Keratinocyte (primary cell): Measurements from ENCODE around the gene SLC4A5. TPM values are rescaled to one million over a fixed set of nuclear protein-coding genes. Genes with fewer than 3 reads are reported as not detected.

Experiments
- DNase-seq: peaks from one replicate; pipeline ENCODE4 v3.0.0-alpha.2; 2011; ENCODE audit warnings: low read depth, missing footprints, low spot score
- FAIRE-seq: peaks from 2 replicates; lab custom pipeline; 2011; peaks lifted over from hg19 to GRCh38; lab: Jason Lieb, UNC
- H2AFZ ChIP-seq: 2 replicates; pipeline ENCODE4 v1.6.0; 2012; ENCODE audit warnings: low read length, control low read depth, inconsistent platforms; ENCODE audit not compliant: control insufficient read depth
- H3K27ac ChIP-seq: 2 replicates; pipeline ENCODE4 v1.5.1; 2011; ENCODE audit warnings: low read length; ENCODE audit not compliant: control insufficient read depth, insufficient read depth
- H3K27me3 ChIP-seq: 3 replicates; pipeline ENCODE4 v1.6.0; 2011; ENCODE audit warnings: low read length; ENCODE audit not compliant: control insufficient read depth, insufficient read depth; ENCODE audit errors: extremely low read depth
- H3K36me3 ChIP-seq, 2 experiments: 2 replicates in 1 of 2; 3 replicates in 1 of 2; pipeline ENCODE4 v1.5.1; 2011; ENCODE audit warnings: low read length in 2 of 2, mild to moderate bottlenecking in 1 of 2; ENCODE audit not compliant: control insufficient read depth in 2 of 2, insufficient read depth in 2 of 2; ENCODE audit errors: extremely low read depth in 1 of 2
- H3K4me1 ChIP-seq: 3 replicates; pipeline ENCODE4 v1.5.1; 2011; ENCODE audit warnings: low read length; ENCODE audit not compliant: control insufficient read depth, insufficient read depth; ENCODE audit errors: extremely low read depth
- H3K4me2 ChIP-seq: 3 replicates; pipeline ENCODE4 v1.6.0; 2011; ENCODE audit warnings: low read depth, low read length; ENCODE audit not compliant: control insufficient read depth, insufficient read depth; ENCODE audit errors: extremely low read depth
- H3K4me3 ChIP-seq, 3 experiments: fragments of 200-600 bp in 1 of 3; sonication (generic) in 1 of 3; 2 replicates in 2 of 3; 3 replicates in 1 of 3; pipeline ENCODE4 v1.5.1; 2011 to 2016; ENCODE audit warnings: low read length in 3 of 3, mild to moderate bottlenecking in 3 of 3, control low read depth in 2 of 3, inconsistent platforms in 1 of 3, low read depth in 1 of 3, mixed read lengths in 1 of 3, mixed run types in 1 of 3, moderate library complexity in 1 of 3; ENCODE audit not compliant: control insufficient read depth in 2 of 3, insufficient read depth in 2 of 3; ENCODE audit errors: extremely low read depth in 1 of 3
- H3K79me2 ChIP-seq: 2 replicates; pipeline ENCODE4 v1.6.0; 2012; ENCODE audit warnings: low read length; ENCODE audit not compliant: control insufficient read depth, insufficient read depth
- H3K9ac ChIP-seq: 3 replicates; pipeline ENCODE4 v1.6.0; 2011; ENCODE audit warnings: low read length; ENCODE audit not compliant: control insufficient read depth, insufficient read depth; ENCODE audit errors: extremely low read depth
- H3K9me1 ChIP-seq: 3 replicates; pipeline ENCODE4 v1.6.0; 2011; ENCODE audit warnings: low read length; ENCODE audit not compliant: control insufficient read depth, insufficient read depth; ENCODE audit errors: extremely low read depth
- H3K9me3 ChIP-seq: 2 replicates; pipeline ENCODE4 v1.5.1; 2012; ENCODE audit warnings: low read depth, low read length; ENCODE audit not compliant: control insufficient read depth
- H4K20me1 ChIP-seq: 3 replicates; pipeline ENCODE4 v1.6.0; 2011; ENCODE audit warnings: low read length; ENCODE audit not compliant: control insufficient read depth, insufficient read depth; ENCODE audit errors: extremely low read depth
- EZH2 ChIP-seq: IDR thresholded peaks from one replicate; pipeline ENCODE4 v1.6.1; 2012; ENCODE audit warnings: inconsistent platforms, mild to moderate bottlenecking, low read length, moderate library complexity
- dilution Hi-C: fragments of 300-500 bp; cut with MboI; formaldehyde crosslinking; loops from one replicate; pipeline ENCODE4 v1.7.0; 2020; ENCODE audit warnings: low sequenced_read_pairs; ENCODE audit not compliant: extremely low pct_ligation_motif_present
- polyA plus RNA-seq, 5 experiments: library from polyadenylated mRNA; depleted of rRNA in 3 of 5; stranded (reverse) in 3 of 5; stranded (forward) in 1 of 5; unstranded in 1 of 5; fragments of >200 nt; gene quantifications; 1 replicate in 1 of 5; 2 replicates in 3 of 5; 3 replicates in 1 of 5; pipeline versions ENCODE4 v1.2.1 to v1.2.3, GENCODE V29; 2011 to 2012; ENCODE audit warnings: missing spikeins in 2 of 5, low read depth in 1 of 5, low replicate concordance in 1 of 5
- TF ChIP-seq, protein P1 (sequence below), 3 experiments: IDR thresholded peaks in 1 of 3; conservative IDR thresholded peaks in 1 of 3; optimal IDR thresholded peaks in 1 of 3; 2 replicates in 2 of 3; 3 replicates in 1 of 3; pipeline versions ENCODE3 to v1.5.1; 2011; ENCODE audit warnings: low read length in 3 of 3, mild to moderate bottlenecking in 3 of 3, moderate library complexity in 2 of 3, control low read depth in 1 of 3, inconsistent platforms in 1 of 3; ENCODE audit not compliant: insufficient read depth in 2 of 3; ENCODE audit errors: extremely low read depth in 1 of 3

SLC4A5 gene
- polyA plus RNA-seq, 1 donor (not counting 4 experiments of a cell fraction or from before 2014, with no cell fraction given): 0.22 TPM

- no peak overlapping the region for H2AFZ ChIP-seq
- FAIRE-seq (no peak), DNase-seq (no peak)
- no peak overlapping the region for H3K4me3 ChIP-seq
- H3K9me3 ChIP-seq: no peaks in the 10 kb centered on the region
- no peaks in the 10 kb centered on the region for H3K36me3 ChIP-seq
- TF ChIP-seq, protein P1, sequence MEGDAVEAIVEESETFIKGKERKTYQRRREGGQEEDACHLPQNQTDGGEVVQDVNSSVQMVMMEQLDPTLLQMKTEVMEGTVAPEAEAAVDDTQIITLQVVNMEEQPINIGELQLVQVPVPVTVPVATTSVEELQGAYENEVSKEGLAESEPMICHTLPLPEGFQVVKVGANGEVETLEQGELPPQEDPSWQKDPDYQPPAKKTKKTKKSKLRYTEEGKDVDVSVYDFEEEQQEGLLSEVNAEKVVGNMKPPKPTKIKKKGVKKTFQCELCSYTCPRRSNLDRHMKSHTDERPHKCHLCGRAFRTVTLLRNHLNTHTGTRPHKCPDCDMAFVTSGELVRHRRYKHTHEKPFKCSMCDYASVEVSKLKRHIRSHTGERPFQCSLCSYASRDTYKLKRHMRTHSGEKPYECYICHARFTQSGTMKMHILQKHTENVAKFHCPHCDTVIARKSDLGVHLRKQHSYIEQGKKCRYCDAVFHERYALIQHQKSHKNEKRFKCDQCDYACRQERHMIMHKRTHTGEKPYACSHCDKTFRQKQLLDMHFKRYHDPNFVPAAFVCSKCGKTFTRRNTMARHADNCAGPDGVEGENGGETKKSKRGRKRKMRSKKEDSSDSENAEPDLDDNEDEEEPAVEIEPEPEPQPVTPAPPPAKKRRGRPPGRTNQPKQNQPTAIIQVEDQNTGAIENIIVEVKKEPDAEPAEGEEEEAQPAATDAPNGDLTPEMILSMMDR (optimal IDR thresholded peaks at IDR 0.05 in 1 of 3, IDR thresholded peaks at IDR 0.05 in 1 of 3, conservative IDR thresholded peaks at IDR 0.05 in 1 of 3; ENCODE audit: extremely low read depth in 1 of 3, insufficient read depth in 2 of 3, low read length in 3 of 3): no peak
- no peak for TF ChIP-seq EZH2
- H3K4me1 ChIP-seq: peaks cover 2% of the 10 kb centered on the region
- H3K4me2 ChIP-seq: no peak overlapping the region
- H3K79me2 ChIP-seq: no peaks in the 10 kb centered on the region
- H3K27ac ChIP-seq: no peak overlapping the region
- H3K9me1 ChIP-seq: no peaks in the 10 kb centered on the region
- peaks cover 2% of the 10 kb centered on the region for H3K27me3 ChIP-seq
- no peak overlapping the region for H3K9ac ChIP-seq
- dilution Hi-C loops: no loop called here
- H4K20me1 ChIP-seq: no peaks in the 10 kb centered on the region
Measured at GRCh38 chr2:74269667-74270066, 73.5 kb downstream of the SLC4A5 start.

DNA sequence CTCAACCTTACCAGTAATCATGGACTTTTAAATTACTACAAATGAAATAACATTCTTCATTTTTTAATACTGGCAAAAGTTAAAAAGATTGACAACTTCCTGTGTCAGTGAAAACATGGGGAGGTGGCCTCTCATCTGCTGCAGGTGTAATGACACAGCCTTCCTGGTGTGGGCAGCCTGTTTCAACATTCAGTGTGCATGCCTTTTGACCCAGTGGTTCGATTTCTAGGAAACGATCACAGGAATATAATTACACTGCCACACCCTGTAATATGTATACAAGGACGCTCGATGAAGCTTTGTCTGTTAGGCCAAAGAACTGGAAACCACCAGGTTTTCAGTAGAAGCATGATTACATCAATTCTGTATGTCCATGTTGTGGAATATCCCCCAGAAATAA, 76.1 kb downstream of the SLC4A5 start:
- Histone ChIP-seq H3K9ac (no peak overlapping the region), H3K36me3 (no peaks in the 10 kb centered on the region), H4K20me1 (no peaks in the 10 kb centered on the region), H3K4me3 (no peak overlapping the region), H3K9me3 (no peaks in the 10 kb centered on the region), H3K9me1 (no peaks in the 10 kb centered on the region), H2AFZ (no peak overlapping the region), H3K27me3 (peaks cover 2% of the 10 kb centered on the region), H3K27ac (no peak overlapping the region), H3K4me2 (no peak overlapping the region), H3K4me1 (peaks cover 2% of the 10 kb centered on the region), H3K79me2 (no peaks in the 10 kb centered on the region)
- dilution Hi-C loops: no loop called here
- DNase-seq (no peak), FAIRE-seq (no peak)
- TF ChIP-seq EZH2: no peak
- TF ChIP-seq, protein P1 (optimal IDR thresholded peaks at IDR 0.05 in 1 of 3, IDR thresholded peaks at IDR 0.05 in 1 of 3, conservative IDR thresholded peaks at IDR 0.05 in 1 of 3; ENCODE audit: extremely low read depth in 1 of 3, insufficient read depth in 2 of 3, low read length in 3 of 3): peak; percentile 36 to 61 (median 49)
